H1 (cell line): ENCODE results near the gene C10orf95. TPM values are rescaled to one million over a fixed set of nuclear protein-coding genes. Genes with fewer than 3 reads are reported as not detected.

Experiments used
- CTCF ChIA-PET: fragments of 300-600 bp; sonication (Branson Sonifier 250); formaldehyde crosslinking; loops from one replicate; lab custom pipeline; 2021; ENCODE audit not compliant: partially characterized antibody; lab: Charles Lee
- POLR2A ChIA-PET: fragments of 300-600 bp; sonication (Branson Sonifier 250); formaldehyde crosslinking; loops from one replicate; lab custom pipeline; 2021; ENCODE audit warnings: inconsistent platforms; ENCODE audit not compliant: partially characterized antibody; lab: Charles Lee
- DNase-seq, 2 experiments: peaks; one replicate each; pipeline versions ENCODE4 v3.0.0 to v3.0.0-alpha.2; 2010 to 2022; ENCODE audit warnings: low spot score in 2 of 2, low read depth in 1 of 2, mixed read lengths in 1 of 2
- FAIRE-seq: peaks from 2 replicates; lab custom pipeline; 2011; peaks lifted over from hg19 to GRCh38; lab: Jason Lieb, UNC
- H2AFZ ChIP-seq: 2 replicates; pipeline ENCODE4 v1.8.1; 2012; ENCODE audit warnings: low read length, inconsistent platforms
- H2AK5ac ChIP-seq: 2 replicates; pipeline ENCODE4 v1.6.1; 2013; ENCODE audit warnings: low read depth, low read length
- H2BK120ac ChIP-seq: replicated peaks from 2 replicates; pipeline ENCODE3; 2013; ENCODE audit warnings: low read depth, low read length, inconsistent platforms
- H2BK12ac ChIP-seq: 2 replicates; pipeline ENCODE4 v1.6.1; 2013; ENCODE audit warnings: low read depth, low read length
- H2BK15ac ChIP-seq: 2 replicates; pipeline ENCODE4 v1.6.1; 2013; ENCODE audit warnings: low read length
- H2BK20ac ChIP-seq: 2 replicates; pipeline ENCODE4 v1.6.1; 2013; ENCODE audit warnings: low read length
- H2BK5ac ChIP-seq: 2 replicates; pipeline ENCODE4 v1.6.1; 2013; ENCODE audit warnings: low read depth, low read length
- H3K14ac ChIP-seq: 2 replicates; pipeline ENCODE4 v1.6.1; 2013; ENCODE audit warnings: inconsistent platforms; ENCODE audit not compliant: insufficient read length
- H3K18ac ChIP-seq: 2 replicates; pipeline ENCODE4 v1.6.1; 2013; ENCODE audit warnings: low read length; ENCODE audit errors: extremely low read depth
- H3K23ac ChIP-seq: 2 replicates; pipeline ENCODE4 v1.6.1; 2013; ENCODE audit warnings: inconsistent platforms; ENCODE audit not compliant: insufficient read length
- H3K23me2 ChIP-seq: 2 replicates; pipeline ENCODE4 v1.6.1; 2013; ENCODE audit warnings: low read depth, low read length
- H3K27ac ChIP-seq: 2 replicates; pipeline ENCODE4 v1.6.1; 2011; ENCODE audit warnings: low read depth, low read length, inconsistent platforms
- H3K27me3 ChIP-seq, 4 experiments: replicated peaks in 1 of 4; 1 replicate in 1 of 4; 2 replicates in 3 of 4; pipeline versions ENCODE4 v1.6.1 to v1.8.1; 2011 to 2013; ENCODE audit warnings: low read length in 3 of 4, mild to moderate bottlenecking in 3 of 4, inconsistent platforms in 2 of 4, mixed read lengths in 2 of 4, moderate library complexity in 1 of 4; ENCODE audit not compliant: control insufficient read depth in 3 of 4, insufficient read depth in 3 of 4; ENCODE audit errors: extremely low read depth in 1 of 4
- H3K36me3 ChIP-seq, 4 experiments: 2 replicates each; pipeline versions ENCODE4 v1.6.1 to v1.8.1; 2011 to 2013; ENCODE audit warnings: mild to moderate bottlenecking in 4 of 4, low read length in 3 of 4, moderate library complexity in 2 of 4, control low read depth in 1 of 4, inconsistent platforms in 1 of 4; ENCODE audit not compliant: insufficient read depth in 4 of 4, control insufficient read depth in 2 of 4
- H3K4ac ChIP-seq: replicated peaks from 2 replicates; pipeline ENCODE3; 2013; ENCODE audit warnings: low read length, low read depth, mixed read lengths, inconsistent platforms; ENCODE audit not compliant: insufficient read length
- H3K4me1 ChIP-seq, 4 experiments: replicated peaks in 1 of 4; 1 replicate in 1 of 4; 2 replicates in 3 of 4; pipeline versions ENCODE4 v1.6.1 to v1.8.1; 2011 to 2013; ENCODE audit warnings: low read length in 3 of 4, inconsistent platforms in 2 of 4, mixed read lengths in 1 of 4; ENCODE audit not compliant: insufficient read depth in 4 of 4, control insufficient read depth in 3 of 4
- H3K4me2 ChIP-seq, 2 experiments: 2 replicates each; pipeline versions ENCODE4 v1.6.1 to v1.8.1; 2011 to 2013; ENCODE audit warnings: low read depth in 2 of 2, low read length in 2 of 2, control low read depth in 1 of 2, inconsistent platforms in 1 of 2, mild to moderate bottlenecking in 1 of 2; ENCODE audit not compliant: insufficient read depth in 1 of 2
- H3K4me3 ChIP-seq, 4 experiments: fragments of 200-600, 300-600 bp in 1 of 4; sonication (generic), shearing (Covaris generic), sonication (Bioruptor Twin) in 1 of 4; 2 replicates each; pipeline versions ENCODE4 v1.5.1 to v1.8.1; 2011 to 2016; ENCODE audit warnings: low read length in 4 of 4, low read depth in 3 of 4, control low read depth in 2 of 4, inconsistent platforms in 2 of 4, mild to moderate bottlenecking in 2 of 4, mixed read lengths in 1 of 4, moderate library complexity in 1 of 4; ENCODE audit not compliant: insufficient read depth in 2 of 4; ENCODE audit errors: extremely low read depth in 1 of 4
- H3K56ac ChIP-seq: replicated peaks from 2 replicates; pipeline ENCODE3; 2013; ENCODE audit warnings: low read depth, mild to moderate bottlenecking, mixed read lengths, low read length, inconsistent platforms; ENCODE audit not compliant: insufficient read length
- H3K79me1 ChIP-seq: 2 replicates; pipeline ENCODE4 v1.6.1; 2013; ENCODE audit warnings: low read depth, low read length, control low read depth
- H3K79me2 ChIP-seq, 2 experiments: 2 replicates each; pipeline versions ENCODE4 v1.6.1 to v1.8.1; 2012 to 2013; ENCODE audit warnings: low read length in 2 of 2, mild to moderate bottlenecking in 2 of 2, inconsistent platforms in 1 of 2; ENCODE audit not compliant: insufficient read depth in 2 of 2, control insufficient read depth in 1 of 2
- H3K9ac ChIP-seq, 4 experiments: replicated peaks in 1 of 4; 1 replicate in 1 of 4; 2 replicates in 3 of 4; pipeline versions ENCODE4 v1.6.1 to v1.8.1; 2011 to 2013; ENCODE audit warnings: low read depth in 3 of 4, low read length in 3 of 4, control low read depth in 2 of 4, mild to moderate bottlenecking in 2 of 4, moderate library complexity in 2 of 4, inconsistent platforms in 1 of 4; ENCODE audit errors: extremely low read depth in 1 of 4
- H3K9me3 ChIP-seq, 2 experiments: 2 replicates each; pipeline versions ENCODE4 v1.6.1 to v1.8.1; 2012 to 2013; ENCODE audit warnings: mild to moderate bottlenecking in 2 of 2, moderate library complexity in 2 of 2, control low read depth in 1 of 2, inconsistent platforms in 1 of 2, low read depth in 1 of 2, low read length in 1 of 2, mixed read lengths in 1 of 2; ENCODE audit not compliant: insufficient read depth in 2 of 2
- H4K20me1 ChIP-seq, 2 experiments: replicated peaks in 1 of 2; 2 replicates each; pipeline versions ENCODE3 to v1.8.1; 2011 to 2013; ENCODE audit warnings: inconsistent platforms in 2 of 2, low read length in 2 of 2, mild to moderate bottlenecking in 1 of 2; ENCODE audit not compliant: insufficient read depth in 2 of 2, control insufficient read depth in 1 of 2
- H4K5ac ChIP-seq: 2 replicates; pipeline ENCODE4 v1.6.1; 2013; ENCODE audit warnings: low read length, low read depth, mixed read lengths, inconsistent platforms; ENCODE audit not compliant: insufficient read length
- H4K8ac ChIP-seq: 2 replicates; pipeline ENCODE4 v1.8.0; 2013; ENCODE audit warnings: mild to moderate bottlenecking, moderate library complexity, low read length, inconsistent platforms; ENCODE audit not compliant: insufficient read depth; ENCODE audit errors: extremely low read depth
- H4K91ac ChIP-seq: replicated peaks from 2 replicates; pipeline ENCODE3; 2013; ENCODE audit warnings: low read length, mixed read lengths, inconsistent platforms; ENCODE audit not compliant: insufficient read length
- BCL11A ChIP-seq, 2 experiments: IDR thresholded peaks; one replicate each; pipeline ENCODE4 v1.6.1; 2011; ENCODE audit warnings: low read depth in 2 of 2, low read length in 2 of 2, mild to moderate bottlenecking in 2 of 2
- EZH2 ChIP-seq: fragments of 200-600 bp; sonication (generic); IDR thresholded peaks from 2 replicates; pipeline ENCODE4 v1.7.1; 2012; ENCODE audit warnings: low read depth, mild to moderate bottlenecking, moderate library complexity, low read length, inconsistent platforms; ENCODE audit not compliant: severe bottlenecking
- KDM1A ChIP-seq: fragments of 200-600, 300-600 bp; sonication (generic); IDR thresholded peaks from 2 replicates; pipeline ENCODE4 v1.7.1; 2016; ENCODE audit warnings: mild to moderate bottlenecking, low read length, borderline replicate concordance
- KDM5A ChIP-seq: fragments of 200-600 bp; IDR thresholded peaks from 2 replicates; pipeline ENCODE4 v1.7.1; 2012; ENCODE audit warnings: mild to moderate bottlenecking, low read length, inconsistent platforms, mixed read lengths
- MAFK ChIP-seq: IDR thresholded peaks from 2 replicates; pipeline ENCODE4 v1.6.1; 2012; ENCODE audit warnings: low read depth, mild to moderate bottlenecking, improper control_type of control experiment, low read length
- NANOG ChIP-seq: IDR thresholded peaks from 2 replicates; pipeline ENCODE4 v1.6.1; 2011; ENCODE audit warnings: low read length, low read depth, mild to moderate bottlenecking, inconsistent platforms; ENCODE audit not compliant: insufficient read depth, poor library complexity, severe bottlenecking
- NRF1 ChIP-seq: IDR thresholded peaks from 2 replicates; pipeline ENCODE4 v1.6.1; 2011; ENCODE audit warnings: mild to moderate bottlenecking, low read depth, low read length, improper control_type of control experiment
- POLR2A ChIP-seq, 2 experiments: IDR thresholded peaks; 1 replicate in 1 of 2; 2 replicates in 1 of 2; pipeline ENCODE4 v1.6.1; 2011; ENCODE audit warnings: low read depth in 2 of 2, low read length in 2 of 2, mild to moderate bottlenecking in 2 of 2; ENCODE audit errors: control extremely low read depth in 1 of 2
- SP1 ChIP-seq: IDR thresholded peaks from 2 replicates; pipeline ENCODE4 v1.6.1; 2011; ENCODE audit warnings: low read depth, low read length
- YY1 ChIP-seq: IDR thresholded peaks from 2 replicates; pipeline ENCODE4 v1.6.1; 2011; ENCODE audit warnings: low read depth, mild to moderate bottlenecking, low read length
- WGBS, 2 experiments: shearing (Covaris generic) in 1 of 2; methylation state at CpG; one replicate each; pipeline versions ENCODE4 v1.1.6 to v1.1.7; 2013 to 2015; ENCODE audit warnings: low lambda C conversion rate in 2 of 2, mixed read lengths in 2 of 2, inconsistent platforms in 1 of 2, low coverage in 1 of 2, missing lambda C conversion rate in 1 of 2; ENCODE audit not compliant: insufficient replicate concordance in 2 of 2, insufficient coverage in 1 of 2, insufficient read length in 1 of 2; ENCODE audit errors: extremely low coverage in 1 of 2, missing lambda C conversion rate in 1 of 2; 5-methylcytosine and 5-hydroxymethylcytosine counted together
- polyA plus RNA-seq, 7 experiments: library from polyadenylated mRNA; depleted of rRNA in 3 of 7; stranded (reverse) in 5 of 7; unstranded in 2 of 7; fragments of >200 nt in 5 of 7; fragments of 200-250 nt in 2 of 7; gene quantifications; 1 replicate in 5 of 7; 2 replicates in 1 of 7; 4 replicates in 1 of 7; pipeline versions ENCODE4 v1.2.1 to v1.2.3, GENCODE V29; 2011 to 2013; ENCODE audit warnings: missing spikeins in 2 of 7, mixed read lengths in 2 of 7
- total RNA-seq: library from RNA; stranded (reverse); fragmentation: NEBNext Ultra II Directional; extraction: Animal tissue kit (Norgen Biotek cat#: 25700); gene quantifications from 2 replicates; pipeline ENCODE4 v1.2.1, GENCODE V29; 2021
- TF ChIP-seq, protein P1 (sequence below), 3 experiments: IDR thresholded peaks; 1 replicate in 2 of 3; 2 replicates in 1 of 3; pipeline versions ENCODE4 v1.5.1 to v1.6.1; 2011; ENCODE audit warnings: low read length in 3 of 3, mild to moderate bottlenecking in 3 of 3, inconsistent platforms in 2 of 3, low read depth in 1 of 3, moderate library complexity in 1 of 3; ENCODE audit not compliant: insufficient read depth in 1 of 3; ENCODE audit errors: control extremely low read depth in 1 of 3

Gene C10orf95
- total and polyA plus RNA-seq, 2 of the 8 experiments (the other 6 are each of a cell fraction or from before 2014, with no cell fraction given): 0.34 to 0.48 TPM

- H3K4me1 ChIP-seq: peaks cover 8 to 24% (median 14%) of the 10 kb centered on the region in 4 experiments
- H3K56ac ChIP-seq: no peak overlapping the region
- H3K79me2 ChIP-seq: no peaks in the 10 kb centered on the region
- peak overlapping the region; percentile 75 to 94 for H3K4me2 ChIP-seq
- H3K23me2 ChIP-seq: peaks cover 5% of the 10 kb centered on the region; the same call in 1 of the 2 replicates
- peak overlapping the region; percentile 84 for H4K91ac ChIP-seq
- peak overlapping the region; percentile 97 for H2AFZ ChIP-seq
- H4K5ac ChIP-seq: peak overlapping the region; percentile 35
- no peaks in the 10 kb centered on the region; the same call in 1 of the 2 replicates for H3K79me1 ChIP-seq
- H2AK5ac ChIP-seq: peak overlapping the region; percentile 88; the same call in 1 of the 2 replicates
- H3K14ac ChIP-seq: no peak overlapping the region
- H4K20me1 ChIP-seq: no peaks in the 10 kb centered on the region
- peaks cover 0 to 11% (median 3%) of the 10 kb centered on the region in 4 experiments; a peak in 3 of 8 replicates for H3K36me3 ChIP-seq
- no peak overlapping the region for H3K23ac ChIP-seq
- no peak overlapping the region for H2BK120ac ChIP-seq
- H2BK5ac ChIP-seq: peak overlapping the region; percentile 87
- H2BK12ac ChIP-seq: peak overlapping the region; percentile 69
- 49% methylated on average over 8 of the region's 8 CpGs; no CpG with 5 or more reads in 1 of the 2 experiments for WGBS, 2 experiments
- H3K9me3 ChIP-seq: no peaks in the 10 kb centered on the region
- H3K27me3 ChIP-seq: peaks cover 0 to 5% (median 0%) of the 10 kb centered on the region in 4 experiments; a peak in 1 of 7 replicates
- H2BK15ac ChIP-seq: peak overlapping the region; percentile 66
- H3K4me3 ChIP-seq: peak overlapping the region in 2 of 4 experiments; percentile 50 to 75; a peak in 4 of 8 replicates
- peak overlapping the region in 2 of 4 experiments; percentile 61 to 83; a peak in 5 of 7 replicates for H3K9ac ChIP-seq
- H4K8ac ChIP-seq: peak overlapping the region; percentile 47; the same call in 1 of the 2 replicates
- peak overlapping the region; percentile 3 for H3K4ac ChIP-seq
- POLR2A ChIA-PET: interaction anchor here (0.9 to 5.7 kb wide), 10 partner anchors 8 to 215 kb away, joined by 3 to 69 read pairs (median 6); partner anchors contain the start of genes C10orf95, CUEDC2, FBXL15 and GBF1
- peak overlapping the region; percentile 66 for H3K18ac ChIP-seq
- FAIRE-seq: no peak
- H2BK20ac ChIP-seq: peak overlapping the region; percentile 28; the same call in 1 of the 2 replicates
- CTCF ChIA-PET: interaction anchor here (0.9 to 4.7 kb wide), 7 partner anchors 11 to 66 kb away, joined by 3 to 40 read pairs (median 9); partner anchors contain the start of genes C10orf95, CUEDC2 and FBXL15
- peak overlapping the region; percentile 51 for H3K27ac ChIP-seq
- DNase-seq: no peak
- no peak for TF ChIP-seq NANOG
- no peak for TF ChIP-seq NRF1
- no peak for TF ChIP-seq MAFK
- no peak for TF ChIP-seq EZH2
- TF ChIP-seq YY1: no peak
- TF ChIP-seq BCL11A (IDR thresholded peaks at IDR 0.05; ENCODE audit: low read depth in 2 of 2, low read length in 2 of 2): no peak
- no peak for TF ChIP-seq POLR2A (IDR thresholded peaks at IDR 0.05; ENCODE audit: control extremely low read depth in 1 of 2, low read depth in 2 of 2, low read length in 2 of 2)
- no peak for TF ChIP-seq KDM1A
- no peak for TF ChIP-seq SP1
- no peak for TF ChIP-seq KDM5A
- TF ChIP-seq, protein P1, sequence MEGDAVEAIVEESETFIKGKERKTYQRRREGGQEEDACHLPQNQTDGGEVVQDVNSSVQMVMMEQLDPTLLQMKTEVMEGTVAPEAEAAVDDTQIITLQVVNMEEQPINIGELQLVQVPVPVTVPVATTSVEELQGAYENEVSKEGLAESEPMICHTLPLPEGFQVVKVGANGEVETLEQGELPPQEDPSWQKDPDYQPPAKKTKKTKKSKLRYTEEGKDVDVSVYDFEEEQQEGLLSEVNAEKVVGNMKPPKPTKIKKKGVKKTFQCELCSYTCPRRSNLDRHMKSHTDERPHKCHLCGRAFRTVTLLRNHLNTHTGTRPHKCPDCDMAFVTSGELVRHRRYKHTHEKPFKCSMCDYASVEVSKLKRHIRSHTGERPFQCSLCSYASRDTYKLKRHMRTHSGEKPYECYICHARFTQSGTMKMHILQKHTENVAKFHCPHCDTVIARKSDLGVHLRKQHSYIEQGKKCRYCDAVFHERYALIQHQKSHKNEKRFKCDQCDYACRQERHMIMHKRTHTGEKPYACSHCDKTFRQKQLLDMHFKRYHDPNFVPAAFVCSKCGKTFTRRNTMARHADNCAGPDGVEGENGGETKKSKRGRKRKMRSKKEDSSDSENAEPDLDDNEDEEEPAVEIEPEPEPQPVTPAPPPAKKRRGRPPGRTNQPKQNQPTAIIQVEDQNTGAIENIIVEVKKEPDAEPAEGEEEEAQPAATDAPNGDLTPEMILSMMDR (IDR thresholded peaks at IDR 0.05; ENCODE audit: control extremely low read depth in 1 of 3, insufficient read depth in 1 of 3, low read depth in 1 of 3, low read length in 3 of 3): no peak
These were observed 9.5 kb upstream of the C10orf95 start for GRCh38 chr10:102460836-102461186.
